K562 (cell line): Measurements from ENCODE around the gene ST6GALNAC3.

Source experiments
- ELF4 ChIP-seq: fragments of 450-650 bp; formaldehyde crosslinking; IDR thresholded peaks from 2 replicates; pipeline ENCODE4 v1.4.0; 2022; ENCODE audit warnings: missing genetic modification characterization
- EP300 ChIP-seq: IDR thresholded peaks from 2 replicates; pipeline ENCODE4 v1.6.1; 2012; ENCODE audit warnings: low read length, improper control_type of control experiment
- JUND ChIP-seq, 2 experiments: IDR thresholded peaks; 2 replicates in 1 of 2; 3 replicates in 1 of 2; pipeline ENCODE4 v1.6.1; 2011; ENCODE audit warnings: borderline replicate concordance in 2 of 2, low read depth in 2 of 2, low read length in 2 of 2, improper control_type of control experiment in 1 of 2, missing biosample characterization in 1 of 2, missing genetic modification characterization in 1 of 2, missing genetic modification reagents in 1 of 2
- NFIX ChIP-seq: fragments of 250-450 bp; sonication (Bioruptor Pico); IDR thresholded peaks from 2 replicates; pipeline ENCODE4 v1.4.0; 2020; ENCODE audit warnings: low read depth, mild to moderate bottlenecking, moderate library complexity
- NFXL1 ChIP-seq: fragments of 450-650 bp; formaldehyde crosslinking; IDR thresholded peaks from 2 replicates; pipeline ENCODE4 v1.4.0; 2021; ENCODE audit warnings: mild to moderate bottlenecking
- POLR2AphosphoS5 ChIP-seq: IDR thresholded peaks from 2 replicates; pipeline ENCODE4 v1.6.1; 2011; ENCODE audit warnings: mild to moderate bottlenecking, low read depth, low read length, moderate library complexity; ENCODE audit not compliant: control insufficient read depth, insufficient read depth
- RCOR1 ChIP-seq, 2 experiments: IDR thresholded peaks; 2 replicates each; pipeline ENCODE4 v1.6.1; 2012; ENCODE audit warnings: low read depth in 2 of 2, low read length in 2 of 2, borderline replicate concordance in 1 of 2, improper control_type of control experiment in 1 of 2
- ZNF140 ChIP-seq: fragments of 250-450 bp; sonication (Bioruptor Pico); IDR thresholded peaks from 2 replicates; pipeline ENCODE4 v1.8.0; 2021; ENCODE audit warnings: moderate library complexity, mild to moderate bottlenecking, inconsistent platforms
- TF ChIP-seq, protein P1 (sequence below), 3 experiments: IDR thresholded peaks in 2 of 3; conservative IDR thresholded peaks in 1 of 3; 2 replicates each; pipeline ENCODE4 v1.5.1; 2011 to 2012; ENCODE audit warnings: low read length in 3 of 3, mild to moderate bottlenecking in 3 of 3, control low read depth in 2 of 3, improper control_type of control experiment in 1 of 3, inconsistent platforms in 1 of 3, low read depth in 1 of 3, mixed read lengths in 1 of 3, moderate library complexity in 1 of 3; ENCODE audit not compliant: insufficient read depth in 2 of 3
- TF ChIP-seq, protein P2 (sequence below): sonication (generic); formaldehyde crosslinking; IDR thresholded peaks from 2 replicates; pipeline ENCODE4 v1.8.1; 2023; ENCODE audit warnings: mild to moderate bottlenecking, missing genetic modification reagents, moderate library complexity

DNA sequence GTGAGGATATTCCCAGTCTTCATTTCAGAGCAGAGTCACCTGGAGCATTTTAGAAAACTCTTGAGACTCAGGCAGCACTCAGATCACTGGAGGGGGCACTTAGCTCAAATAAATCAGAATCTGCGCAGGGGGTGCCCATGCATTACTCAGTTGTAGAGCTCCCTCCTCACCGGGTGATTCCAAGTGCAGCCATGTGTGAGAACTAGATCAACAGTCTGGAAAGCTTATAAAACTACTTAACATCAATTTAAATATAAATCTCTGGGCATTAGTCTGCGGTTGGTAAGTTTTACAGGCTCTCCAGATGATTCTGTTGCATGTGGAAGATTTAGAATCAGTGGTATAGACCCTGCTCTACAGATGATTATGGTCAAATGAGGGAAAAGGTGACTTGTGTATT is 128.6 kb downstream of the ST6GALNAC3 start:
- TF ChIP-seq, protein P1, sequence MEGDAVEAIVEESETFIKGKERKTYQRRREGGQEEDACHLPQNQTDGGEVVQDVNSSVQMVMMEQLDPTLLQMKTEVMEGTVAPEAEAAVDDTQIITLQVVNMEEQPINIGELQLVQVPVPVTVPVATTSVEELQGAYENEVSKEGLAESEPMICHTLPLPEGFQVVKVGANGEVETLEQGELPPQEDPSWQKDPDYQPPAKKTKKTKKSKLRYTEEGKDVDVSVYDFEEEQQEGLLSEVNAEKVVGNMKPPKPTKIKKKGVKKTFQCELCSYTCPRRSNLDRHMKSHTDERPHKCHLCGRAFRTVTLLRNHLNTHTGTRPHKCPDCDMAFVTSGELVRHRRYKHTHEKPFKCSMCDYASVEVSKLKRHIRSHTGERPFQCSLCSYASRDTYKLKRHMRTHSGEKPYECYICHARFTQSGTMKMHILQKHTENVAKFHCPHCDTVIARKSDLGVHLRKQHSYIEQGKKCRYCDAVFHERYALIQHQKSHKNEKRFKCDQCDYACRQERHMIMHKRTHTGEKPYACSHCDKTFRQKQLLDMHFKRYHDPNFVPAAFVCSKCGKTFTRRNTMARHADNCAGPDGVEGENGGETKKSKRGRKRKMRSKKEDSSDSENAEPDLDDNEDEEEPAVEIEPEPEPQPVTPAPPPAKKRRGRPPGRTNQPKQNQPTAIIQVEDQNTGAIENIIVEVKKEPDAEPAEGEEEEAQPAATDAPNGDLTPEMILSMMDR (IDR thresholded peaks at IDR 0.05 in 2 of 3, conservative IDR thresholded peaks at IDR 0.05 in 1 of 3; ENCODE audit: insufficient read depth in 2 of 3, low read depth in 1 of 3, low read length in 3 of 3) = no peak
- TF ChIP-seq EP300 (no peak), ELF4 (CRISPR knock-in tag) (no peak), JUND (IDR thresholded peaks at IDR 0.05; ENCODE audit: borderline replicate concordance, low read depth, low read length) (no peak), JUND (tag; IDR thresholded peaks at IDR 0.05; ENCODE audit: borderline replicate concordance, low read depth, low read length) (no peak), NFXL1 (CRISPR knock-in tag) (no peak), NFIX (CRISPR knock-in tag) (no peak), RCOR1 (IDR thresholded peaks at IDR 0.05; ENCODE audit: borderline replicate concordance in 1 of 2, low read depth in 2 of 2, low read length in 2 of 2) (no peak), POLR2AphosphoS5 (no peak), ZNF140 (no peak)
- TF ChIP-seq, protein P2, sequence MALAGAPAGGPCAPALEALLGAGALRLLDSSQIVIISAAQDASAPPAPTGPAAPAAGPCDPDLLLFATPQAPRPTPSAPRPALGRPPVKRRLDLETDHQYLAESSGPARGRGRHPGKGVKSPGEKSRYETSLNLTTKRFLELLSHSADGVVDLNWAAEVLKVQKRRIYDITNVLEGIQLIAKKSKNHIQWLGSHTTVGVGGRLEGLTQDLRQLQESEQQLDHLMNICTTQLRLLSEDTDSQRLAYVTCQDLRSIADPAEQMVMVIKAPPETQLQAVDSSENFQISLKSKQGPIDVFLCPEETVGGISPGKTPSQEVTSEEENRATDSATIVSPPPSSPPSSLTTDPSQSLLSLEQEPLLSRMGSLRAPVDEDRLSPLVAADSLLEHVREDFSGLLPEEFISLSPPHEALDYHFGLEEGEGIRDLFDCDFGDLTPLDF (CRISPR knock-in tag) = no peak
